GM12878 (cell line): ENCODE data around the gene TGFB3. TPM values are rescaled to one million over a fixed set of nuclear protein-coding genes. Genes with fewer than 3 reads are reported as not detected.
A peak's percentile ranks its signal among the peaks of the same experiment; 100 is the strongest.

Experiments
- ATAC-seq: fragments of 200-7000 bp; cut with Tn5 transposase; 3 replicates; pipeline ENCODE4 v1.9.1; 2020; ENCODE audit warnings: mild to moderate bottlenecking, moderate library complexity
- BruUV-seq: library from RNA; stranded (reverse); fragments of 400-500 nt; replicated peaks from 2 replicates; lab custom pipeline; 2021; lab: Mats Ljungman, UMichigan
- CTCF ChIA-PET: fragments of 300-600 bp; sonication (Branson Sonifier 250); formaldehyde crosslinking; extraction: SDS; loops from one replicate; lab custom pipeline; 2021; ENCODE audit warnings: inconsistent platforms; lab: Yijun Ruan, JAX
- POLR2A ChIA-PET: fragments of 350-600 bp; formaldehyde crosslinking; extraction: SDS; loops from one replicate; lab custom pipeline; 2021; ENCODE audit warnings: inconsistent platforms; lab: Charles Lee
- RAD21 ChIA-PET: fragments of 300-600 bp; sonication (Branson Sonifier 250); formaldehyde crosslinking; loops from one replicate; lab custom pipeline; 2023; ENCODE audit warnings: antibody characterized with exemption; ENCODE audit not compliant: unreplicated experiment; lab: Charles Lee
- SMC1A ChIA-PET: fragments of 300-600 bp; sonication (Branson Sonifier 250); formaldehyde crosslinking; loops from one replicate; lab custom pipeline; 2023; ENCODE audit not compliant: unreplicated experiment, uncharacterized antibody; lab: Charles Lee
- DNase-seq: peaks from one replicate; pipeline ENCODE4 v3.0.0-alpha.2; 2011; ENCODE audit warnings: low read depth, low spot score
- FAIRE-seq: peaks from 3 replicates; lab custom pipeline; 2011; peaks lifted over from hg19 to GRCh38; lab: Jason Lieb, UNC
- H2AFZ ChIP-seq: 2 replicates; pipeline ENCODE4 v1.6.0; 2011; ENCODE audit warnings: low read depth, low read length, control low read depth; ENCODE audit not compliant: control insufficient read depth
- H3K27ac ChIP-seq: 2 replicates; pipeline ENCODE4 v1.5.1; 2011; ENCODE audit warnings: control low read depth; ENCODE audit not compliant: control insufficient read depth, insufficient read depth
- H3K27me3 ChIP-seq, 2 experiments: replicated peaks in 1 of 2; 2 replicates each; pipeline versions ENCODE4 v1.6.0 to v1.6.1; 2011; ENCODE audit warnings: low read length in 1 of 2; ENCODE audit not compliant: control insufficient read depth in 2 of 2, insufficient read depth in 2 of 2
- H3K36me3 ChIP-seq, 2 experiments: 2 replicates each; pipeline ENCODE4 v1.5.1; 2011; ENCODE audit warnings: low read length in 1 of 2; ENCODE audit not compliant: control insufficient read depth in 2 of 2, insufficient read depth in 2 of 2
- H3K4me1 ChIP-seq: 2 replicates; pipeline ENCODE4 v1.6.1; 2011; ENCODE audit warnings: mild to moderate bottlenecking, low read length, moderate library complexity, mixed read lengths; ENCODE audit not compliant: control insufficient read depth, insufficient read depth
- H3K4me2 ChIP-seq: 2 replicates; pipeline ENCODE4 v1.6.0; 2011; ENCODE audit warnings: control low read depth; ENCODE audit not compliant: control insufficient read depth, insufficient read depth
- H3K4me3 ChIP-seq: fragments of 200-600 bp; sonication (generic); 2 replicates; pipeline ENCODE4 v1.5.1; 2016
- H3K79me2 ChIP-seq: 2 replicates; pipeline ENCODE4 v1.6.0; 2011; ENCODE audit warnings: low read length; ENCODE audit not compliant: control insufficient read depth, insufficient read depth
- H3K9ac ChIP-seq: 2 replicates; pipeline ENCODE4 v1.8.0; 2011; ENCODE audit warnings: low read length, control low read depth, mixed read lengths; ENCODE audit not compliant: control insufficient read depth, insufficient read depth
- H3K9me3 ChIP-seq: replicated peaks from 3 replicates; pipeline ENCODE4 v1.5.1; 2011; ENCODE audit warnings: mild to moderate bottlenecking, low read length; ENCODE audit not compliant: control insufficient read depth, insufficient read depth
- H4K20me1 ChIP-seq: 2 replicates; pipeline ENCODE4 v1.6.0; 2011; ENCODE audit not compliant: control insufficient read depth, insufficient read depth
- BRCA1 ChIP-seq: IDR thresholded peaks from 2 replicates; pipeline ENCODE4 v1.6.1; 2011; ENCODE audit warnings: low read depth, low read length, improper control_type of control experiment
- CBFB ChIP-seq: IDR thresholded peaks from 2 replicates; pipeline ENCODE4 v1.6.1; 2016; ENCODE audit warnings: antibody characterized with exemption, low read depth
- CEBPB ChIP-seq, 2 experiments: fragments of 150-350 bp in 1 of 2; IDR thresholded peaks; 2 replicates each; pipeline ENCODE4 v1.6.1; 2012 to 2014; ENCODE audit warnings: low read depth in 2 of 2, low read length in 2 of 2, borderline replicate concordance in 1 of 2, inconsistent platforms in 1 of 2
- CHD4 ChIP-seq: fragments of 200-600 bp; sonication (generic); IDR thresholded peaks from 2 replicates; pipeline ENCODE4 v1.6.1; 2016; ENCODE audit warnings: mild to moderate bottlenecking
- CREB1 ChIP-seq: IDR thresholded peaks from 2 replicates; pipeline ENCODE4 v1.6.1; 2012; ENCODE audit warnings: low read depth, mild to moderate bottlenecking, inconsistent platforms
- CREM ChIP-seq: IDR thresholded peaks from 2 replicates; pipeline ENCODE4 v1.6.1; 2014; ENCODE audit warnings: antibody characterized with exemption, low read depth
- DPF2 ChIP-seq: fragments of 450-650 bp; IDR thresholded peaks from 2 replicates; pipeline ENCODE4 v1.6.1; 2017; ENCODE audit warnings: mild to moderate bottlenecking
- ESRRA ChIP-seq: IDR thresholded peaks from 2 replicates; pipeline ENCODE4 v1.6.1; 2012; ENCODE audit warnings: mild to moderate bottlenecking, low read length, improper control_type of control experiment
- FOS ChIP-seq: IDR thresholded peaks from 3 replicates; pipeline ENCODE4 v1.6.1; 2011; ENCODE audit warnings: borderline replicate concordance; ENCODE audit not compliant: insufficient read length; ENCODE audit errors: extremely low read depth
- IKZF2 ChIP-seq, 2 experiments: fragments of 450-650 bp; IDR thresholded peaks; 2 replicates each; pipeline ENCODE4 v1.6.1; 2017; ENCODE audit warnings: mild to moderate bottlenecking in 2 of 2, moderate library complexity in 2 of 2
- IRF4 ChIP-seq: IDR thresholded peaks from 2 replicates; pipeline ENCODE4 v1.6.1; 2011; ENCODE audit warnings: low read depth, low read length
- JUND ChIP-seq: IDR thresholded peaks from 2 replicates; pipeline ENCODE4 v1.6.1; 2012; ENCODE audit warnings: low read depth, mild to moderate bottlenecking, low read length, improper control_type of control experiment, moderate library complexity
- KDM1A ChIP-seq: fragments of 200-600 bp; sonication (generic); IDR thresholded peaks from 2 replicates; pipeline ENCODE4 v1.6.1; 2016; ENCODE audit warnings: borderline replicate concordance
- MYC ChIP-seq: IDR thresholded peaks from 2 replicates; pipeline ENCODE4 v1.6.1; 2011; ENCODE audit warnings: mild to moderate bottlenecking, low read length, moderate library complexity, inconsistent platforms; ENCODE audit not compliant: insufficient read depth, insufficient replicate concordance, insufficient read length, severe bottlenecking
- NBN ChIP-seq: fragments of 450-650 bp; IDR thresholded peaks from 2 replicates; pipeline ENCODE4 v1.6.1; 2016
- NR2F1 ChIP-seq: fragments of 450-650 bp; conservative IDR thresholded peaks from 2 replicates; pipeline ENCODE4 v1.6.1; 2017; ENCODE audit warnings: mild to moderate bottlenecking
- PAX5 ChIP-seq: IDR thresholded peaks from 2 replicates; pipeline ENCODE4 v1.6.1; 2011; ENCODE audit warnings: low read depth, low read length, borderline replicate concordance
- RFX5 ChIP-seq: IDR thresholded peaks from 2 replicates; pipeline ENCODE4 v1.6.1; 2011; ENCODE audit warnings: low read depth, low read length, improper control_type of control experiment
- SMAD5 ChIP-seq: IDR thresholded peaks from 2 replicates; pipeline ENCODE4 v1.6.1; 2016; ENCODE audit warnings: antibody characterized with exemption, low read depth
- TAF1 ChIP-seq: IDR thresholded peaks from 2 replicates; pipeline ENCODE4 v1.6.1; 2011; ENCODE audit warnings: mild to moderate bottlenecking, low read depth, low read length, borderline replicate concordance
- TCF3 ChIP-seq: IDR thresholded peaks from 2 replicates; pipeline ENCODE4 v1.6.1; 2012; ENCODE audit warnings: low read depth, mild to moderate bottlenecking, low read length, borderline replicate concordance; ENCODE audit not compliant: insufficient read depth
- WRNIP1 ChIP-seq: IDR thresholded peaks from 2 replicates; pipeline ENCODE4 v1.6.1; 2011; ENCODE audit warnings: low read depth, low read length, improper control_type of control experiment, borderline replicate concordance
- ZNF622 ChIP-seq: fragments of 450-650 bp; IDR thresholded peaks from 2 replicates; pipeline ENCODE4 v1.6.1; 2017; ENCODE audit warnings: mild to moderate bottlenecking, inconsistent platforms
- WGBS: methylation state at CpG from one replicate; pipeline ENCODE4 v1.1.6; 2016; ENCODE audit warnings: low lambda C conversion rate; ENCODE audit not compliant: insufficient replicate concordance, insufficient coverage; ENCODE audit errors: missing lambda C conversion rate; 5-methylcytosine and 5-hydroxymethylcytosine counted together
- in situ Hi-C: fragments of 300-500 bp; cut with MboI; formaldehyde crosslinking; loops from 9 replicates; pipeline ENCODE4 v1.14.3; 2018; ENCODE audit warnings: mixed read lengths
- intact Hi-C: fragments of 100-400 bp; cut with micrococcal nuclease; formaldehyde crosslinking; loops from one replicate; pipeline ENCODE4 v1.14.2; 2022; ENCODE audit not compliant: unreplicated experiment
- polyA plus RNA-seq, 11 experiments: library from polyadenylated mRNA; depleted of rRNA in 4 of 11; unstranded in 6 of 11; stranded (reverse) in 5 of 11; fragments of >200 nt; fragmentation: Nextera tagmentation in 4 of 11; fragmentation: Illumina TruSeq in 1 of 11; extraction: Ambion mirVana in 4 of 11; extraction: Trizol in 1 of 11; gene quantifications; 1 replicate in 1 of 11; 2 replicates in 10 of 11; pipeline versions ENCODE4 v1.2.1 to v1.2.3, GENCODE V29; 2011 to 2016; ENCODE audit warnings: inconsistent platforms in 2 of 11, missing spikeins in 2 of 11, low read depth in 1 of 11
- total RNA-seq, 4 experiments: library from RNA; depleted of rRNA in 3 of 4; stranded (reverse); fragments of >200 nt in 3 of 4; fragmentation: Illumina TruSeq in 1 of 4; extraction: Trizol in 1 of 4; gene quantifications; 2 replicates each; pipeline versions ENCODE4 v1.2.1 to v1.2.3, GENCODE V29; 2013 to 2021
- TF ChIP-seq, protein P1 (sequence below): IDR thresholded peaks from 2 replicates; pipeline ENCODE4 v1.6.1; 2012; ENCODE audit warnings: low read length, inconsistent platforms
- TF ChIP-seq, protein P2 (sequence below): fragments of 450-650 bp; IDR thresholded peaks from 2 replicates; pipeline ENCODE4 v1.6.1; 2017; ENCODE audit warnings: mild to moderate bottlenecking, low read depth, inconsistent platforms; ENCODE audit not compliant: poor library complexity, severe bottlenecking

TGFB3 gene
- total and polyA plus RNA-seq, 10 of the 15 experiments (the other 5 are each of a cell fraction or from before 2014, with no cell fraction given) = 0.27 to 2.6 (median 0.82) TPM

DNA sequence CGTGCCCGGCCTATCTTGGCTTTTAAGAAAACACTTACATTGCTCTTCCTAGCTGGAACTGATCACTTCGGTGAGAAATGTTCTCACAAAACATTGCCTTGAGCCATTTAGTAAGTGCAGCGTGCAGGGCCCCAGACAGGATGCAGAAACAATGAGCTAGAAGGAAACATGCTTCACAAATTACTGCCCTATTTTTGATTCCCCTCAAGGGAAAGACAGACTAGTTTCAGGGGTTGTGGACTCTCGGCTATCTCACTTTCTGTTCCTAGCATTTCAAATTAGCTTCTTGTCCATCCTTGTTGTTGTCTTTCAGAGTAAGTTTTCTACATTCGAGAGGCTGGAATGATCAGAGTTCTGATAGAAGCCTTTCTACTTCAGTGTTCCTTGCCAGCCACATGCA lies 21.6 kb downstream of the TGFB3 start:
- Histone ChIP-seq H3K4me2 (peak overlapping the region; percentile 28; the same call in 1 of the 2 replicates), H3K4me3 (no peak overlapping the region), H3K79me2 (no peaks in the 10 kb centered on the region), H2AFZ (peak overlapping the region; percentile 37), H3K9ac (no peak overlapping the region), H4K20me1 (no peaks in the 10 kb centered on the region), H3K36me3 (no peaks in the 10 kb centered on the region), H3K4me1 (peaks cover 19% of the 10 kb centered on the region), H3K9me3 (no peaks in the 10 kb centered on the region), H3K27me3 (no peaks in the 10 kb centered on the region), H3K27ac (peak overlapping the region; percentile 38)
- ATAC-seq (peak; percentile 97), DNase-seq (peak; percentile 78), FAIRE-seq (peak; percentile 82)
- intact Hi-C loops = no loop called here
- no TSS peak for BruUV-seq
- ChIA-PET POLR2A (interaction anchor here (0.6 to 1.2 kb wide), 3 partner anchors 21 to 1319 kb away, joined by 3 read pairs; partner anchors contain the start of gene IFT43), CTCF (interaction anchor here (0.9 to 4.3 kb wide), 8 partner anchors 10 to 251 kb away, joined by 3 to 32 read pairs (median 4); partner anchors contain the start of gene TGFB3), RAD21 (interaction anchor here (1.0 to 1.6 kb wide), 9 partner anchors 17 to 251 kb away, joined by 3 to 14 read pairs (median 4); partner anchors contain the start of gene TGFB3), SMC1A (interaction anchor here (0.9 to 2.3 kb wide), 6 partner anchors 16 to 249 kb away, joined by 3 to 8 read pairs (median 6); partner anchors contain the start of gene TGFB3)
- in situ Hi-C loops = no loop called here
- WGBS = 7% methylated on average over 6 of the region's 6 CpGs
- TF ChIP-seq FOS = no peak
- TF ChIP-seq ESRRA = no peak
- TF ChIP-seq, protein P1, sequence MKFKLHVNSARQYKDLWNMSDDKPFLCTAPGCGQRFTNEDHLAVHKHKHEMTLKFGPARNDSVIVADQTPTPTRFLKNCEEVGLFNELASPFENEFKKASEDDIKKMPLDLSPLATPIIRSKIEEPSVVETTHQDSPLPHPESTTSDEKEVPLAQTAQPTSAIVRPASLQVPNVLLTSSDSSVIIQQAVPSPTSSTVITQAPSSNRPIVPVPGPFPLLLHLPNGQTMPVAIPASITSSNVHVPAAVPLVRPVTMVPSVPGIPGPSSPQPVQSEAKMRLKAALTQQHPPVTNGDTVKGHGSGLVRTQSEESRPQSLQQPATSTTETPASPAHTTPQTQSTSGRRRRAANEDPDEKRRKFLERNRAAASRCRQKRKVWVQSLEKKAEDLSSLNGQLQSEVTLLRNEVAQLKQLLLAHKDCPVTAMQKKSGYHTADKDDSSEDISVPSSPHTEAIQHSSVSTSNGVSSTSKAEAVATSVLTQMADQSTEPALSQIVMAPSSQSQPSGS = peak; percentile 25; the same call in 1 of the 2 replicates
- TF ChIP-seq CREM = no peak; the same call in 1 of the 2 replicates
- TF ChIP-seq PAX5 = peak; percentile 69; the same call in 1 of the 2 replicates
- 0 out of 2 replicates have a peak, but pooled peaks have one; percentile 26 for TF ChIP-seq TAF1
- TF ChIP-seq MYC = no peak
- TF ChIP-seq TCF3 = no peak
- no peak for TF ChIP-seq WRNIP1
- no peak for TF ChIP-seq BRCA1
- no peak for TF ChIP-seq CEBPB (IDR thresholded peaks at IDR 0.05; ENCODE audit: borderline replicate concordance in 1 of 2, low read depth in 2 of 2, low read length in 2 of 2)
- TF ChIP-seq ZNF622 = no peak
- no peak for TF ChIP-seq NBN
- TF ChIP-seq CHD4 = no peak
- no peak for TF ChIP-seq SMAD5
- TF ChIP-seq IKZF2 (IDR thresholded peaks at IDR 0.05) = peak in 1 of 2 experiments; percentile 32; a peak in 2 of 4 replicates
- TF ChIP-seq CBFB = no peak
- no peak for TF ChIP-seq CREB1
- TF ChIP-seq DPF2 = peak; percentile 28; the same call in 1 of the 2 replicates
- TF ChIP-seq, protein P2, sequence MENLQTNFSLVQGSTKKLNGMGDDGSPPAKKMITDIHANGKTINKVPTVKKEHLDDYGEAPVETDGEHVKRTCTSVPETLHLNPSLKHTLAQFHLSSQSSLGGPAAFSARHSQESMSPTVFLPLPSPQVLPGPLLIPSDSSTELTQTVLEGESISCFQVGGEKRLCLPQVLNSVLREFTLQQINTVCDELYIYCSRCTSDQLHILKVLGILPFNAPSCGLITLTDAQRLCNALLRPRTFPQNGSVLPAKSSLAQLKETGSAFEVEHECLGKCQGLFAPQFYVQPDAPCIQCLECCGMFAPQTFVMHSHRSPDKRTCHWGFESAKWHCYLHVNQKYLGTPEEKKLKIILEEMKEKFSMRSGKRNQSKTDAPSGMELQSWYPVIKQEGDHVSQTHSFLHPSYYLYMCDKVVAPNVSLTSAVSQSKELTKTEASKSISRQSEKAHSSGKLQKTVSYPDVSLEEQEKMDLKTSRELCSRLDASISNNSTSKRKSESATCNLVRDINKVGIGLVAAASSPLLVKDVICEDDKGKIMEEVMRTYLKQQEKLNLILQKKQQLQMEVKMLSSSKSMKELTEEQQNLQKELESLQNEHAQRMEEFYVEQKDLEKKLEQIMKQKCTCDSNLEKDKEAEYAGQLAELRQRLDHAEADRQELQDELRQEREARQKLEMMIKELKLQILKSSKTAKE = peak; percentile 36
- TF ChIP-seq RFX5 = no peak
- no peak for TF ChIP-seq IRF4
- TF ChIP-seq NR2F1 = no peak
- no peak for TF ChIP-seq KDM1A
- TF ChIP-seq JUND = no peak
